Endodermal cell (in vitro differentiated cells): Measurements from ENCODE around the gene LRMDA. TPM values are rescaled to one million over a fixed set of nuclear protein-coding genes. Genes with fewer than 3 reads are reported as not detected.

Source experiments
- DNase-seq: peaks from one replicate; pipeline ENCODE4 v3.0.0-alpha.2; 2017
- H3K27ac ChIP-seq: 2 replicates; pipeline ENCODE4 v1.5.1; 2013; ENCODE audit warnings: mild to moderate bottlenecking, low read depth, low read length, moderate library complexity
- H3K27me3 ChIP-seq: 2 replicates; pipeline ENCODE4 v1.6.1; 2013; ENCODE audit warnings: mild to moderate bottlenecking, low read length, moderate library complexity; ENCODE audit not compliant: insufficient read depth, control insufficient read depth, poor library complexity, severe bottlenecking
- H3K36me3 ChIP-seq: 2 replicates; pipeline ENCODE4 v1.7.0; 2013; ENCODE audit warnings: mild to moderate bottlenecking, low read length, moderate library complexity; ENCODE audit not compliant: control insufficient read depth, insufficient read depth
- H3K4me1 ChIP-seq: one replicate; pipeline ENCODE4 v1.7.0; 2013; ENCODE audit warnings: low read length; ENCODE audit not compliant: control insufficient read depth, insufficient read depth
- H3K4me3 ChIP-seq: 2 replicates; pipeline ENCODE4 v1.5.1; 2013; ENCODE audit warnings: mild to moderate bottlenecking, low read length, moderate library complexity
- H3K9ac ChIP-seq: 2 replicates; pipeline ENCODE4 v1.6.1; 2013; ENCODE audit warnings: mild to moderate bottlenecking, low read length, moderate library complexity; ENCODE audit not compliant: poor library complexity, severe bottlenecking; ENCODE audit errors: extremely low read depth
- H3K9me3 ChIP-seq: 2 replicates; pipeline ENCODE4 v1.6.1; 2013; ENCODE audit warnings: mild to moderate bottlenecking, low read length, moderate library complexity; ENCODE audit not compliant: control insufficient read depth
- H3K27ac Mint-ChIP-seq: 2 replicates; pipeline ENCODE4 v1.8.0; 2020; ENCODE audit warnings: mixed read lengths
- H3K27me3 Mint-ChIP-seq: 2 replicates; pipeline ENCODE4 v1.8.0; 2021; ENCODE audit warnings: mild to moderate bottlenecking, mixed read lengths; ENCODE audit not compliant: insufficient read depth
- H3K36me3 Mint-ChIP-seq: 2 replicates; pipeline ENCODE4 v1.8.0; 2020; ENCODE audit warnings: low read depth, mixed read lengths
- H3K4me1 Mint-ChIP-seq: 2 replicates; pipeline ENCODE4 v1.8.0; 2020; ENCODE audit warnings: mixed read lengths
- H3K4me3 Mint-ChIP-seq: 2 replicates; pipeline ENCODE4 v1.8.0; 2020; ENCODE audit warnings: mild to moderate bottlenecking, moderate library complexity, mixed read lengths
- H3K9me3 Mint-ChIP-seq: 2 replicates; pipeline ENCODE4 v1.8.0; 2020; ENCODE audit warnings: mild to moderate bottlenecking, mixed read lengths
- CTCF ChIP-seq: fragments of 200-600 bp; sonication (generic); conservative IDR thresholded peaks from 2 replicates; pipeline ENCODE4 v1.5.0; 2021; ENCODE audit warnings: antibody characterized with exemption, mild to moderate bottlenecking
- WGBS, 2 experiments: methylation state at CpG; one replicate each; pipeline versions ENCODE4 v1.1.5 to v1.1.7; 2013; ENCODE audit warnings: missing lambda C conversion rate in 2 of 2, mixed read lengths in 1 of 2; ENCODE audit not compliant: insufficient coverage in 1 of 2, insufficient read length in 1 of 2; 5-methylcytosine and 5-hydroxymethylcytosine counted together
- total RNA-seq, 2 donors: library from RNA; stranded (reverse); fragmentation: NEBNext Ultra II Directional in 1 of 2; extraction: Animal tissue kit (Norgen Biotek cat#: 25700) in 1 of 2; gene quantifications; 2 replicates in 1 of 2; 3 replicates in 1 of 2; pipeline ENCODE4 v1.2.1, GENCODE V29; 2021

The LRMDA gene
- total RNA-seq, 2 donors from 2014 or later, result 1.7 to 5.1 TPM

- Histone ChIP-seq H3K9me3 (no peaks in the 10 kb centered on the region), H3K9ac (no peak overlapping the region), H3K4me3 (no peak overlapping the region), H3K36me3 (no peaks in the 10 kb centered on the region), H3K27ac (no peak overlapping the region), H3K4me1 (no peaks in the 10 kb centered on the region), H3K27me3 (no peaks in the 10 kb centered on the region)
- no peak overlapping the region for H3K27ac Mint-ChIP-seq
- DNase-seq, result no peak
- no peaks in the 10 kb centered on the region for H3K4me1 Mint-ChIP-seq
- no peaks in the 10 kb centered on the region for H3K36me3 Mint-ChIP-seq
- WGBS, 2 experiments, result 82% methylated on average over 2 of the region's 2 CpGs; no CpG with 5 or more reads in 1 of the 2 experiments
- no peaks in the 10 kb centered on the region for H3K9me3 Mint-ChIP-seq
- no peak for TF ChIP-seq CTCF
- no peaks in the 10 kb centered on the region for H3K27me3 Mint-ChIP-seq
- H3K4me3 Mint-ChIP-seq, result no peak overlapping the region
Observed at GRCh38 chr10:75679536-75679935, 248.1 kb downstream of the LRMDA start.

GRCh38 chr10:75681334-75681733 lies 249.9 kb downstream of the LRMDA start:
- WGBS, 2 experiments, result 92 to 97% methylated on average over 6 to 7 of the region's 7 CpGs
- H3K9ac ChIP-seq, result no peak overlapping the region
- no peaks in the 10 kb centered on the region for H3K4me1 Mint-ChIP-seq

DNA sequence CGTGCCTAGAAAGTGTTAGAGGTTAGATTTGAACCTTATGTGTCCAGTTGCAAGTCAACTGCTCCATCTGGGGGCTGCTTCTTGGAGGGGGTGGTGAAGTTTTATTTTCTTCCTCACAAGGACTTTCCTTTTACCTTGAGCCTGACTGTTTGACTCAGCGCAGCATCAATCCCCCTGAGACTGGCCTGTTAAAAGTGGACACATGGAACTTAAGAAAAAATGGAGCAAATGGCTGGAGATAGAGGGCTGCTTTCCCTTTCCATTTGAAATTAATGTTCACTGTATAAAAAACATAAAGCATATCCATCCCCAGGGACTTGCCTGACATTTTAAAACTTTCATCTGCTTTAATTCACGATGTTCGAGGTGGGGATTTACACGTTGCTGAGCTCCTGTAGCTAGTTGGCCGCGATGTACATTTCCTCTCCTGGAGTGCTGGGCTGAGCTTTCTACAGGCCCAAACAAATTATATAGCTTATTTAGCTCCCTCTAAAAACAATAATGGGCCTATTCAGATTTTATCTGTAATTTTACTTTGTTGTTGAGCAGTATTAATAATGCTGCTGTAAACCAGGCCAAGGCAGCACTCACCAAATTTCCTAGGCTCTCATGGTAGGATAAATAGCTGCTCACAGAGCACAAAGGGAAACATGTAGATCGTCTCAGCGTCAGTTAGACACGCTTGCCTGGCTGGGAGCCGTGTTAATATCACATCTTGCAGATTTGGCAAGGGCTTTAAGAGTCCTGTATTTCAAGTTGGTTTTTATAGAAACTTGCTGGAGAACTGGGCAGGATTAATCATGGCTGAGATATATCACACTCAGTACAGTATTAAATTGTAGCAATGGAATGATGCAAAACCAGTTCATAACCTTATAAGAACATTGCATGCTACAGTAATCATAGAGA lies 251.5 kb downstream of the LRMDA start:
- H3K4me3 Mint-ChIP-seq, result no peak overlapping the region
- no peak overlapping the region for H3K4me3 ChIP-seq
- H3K9ac ChIP-seq, result no peak overlapping the region
- H3K27me3 Mint-ChIP-seq, result no peaks in the 10 kb centered on the region
- no peaks in the 10 kb centered on the region for H3K4me1 Mint-ChIP-seq
- no peaks in the 10 kb centered on the region for H3K9me3 Mint-ChIP-seq
- no peak overlapping the region for H3K27ac Mint-ChIP-seq
- H3K27me3 ChIP-seq, result no peaks in the 10 kb centered on the region
- H3K36me3 Mint-ChIP-seq, result no peaks in the 10 kb centered on the region
- no peaks in the 10 kb centered on the region for H3K4me1 ChIP-seq
- no peaks in the 10 kb centered on the region for H3K9me3 ChIP-seq
- TF ChIP-seq CTCF, result no peak
- H3K36me3 ChIP-seq, result no peaks in the 10 kb centered on the region
- DNase-seq, result no peak
- WGBS, 2 experiments, result 94 to 98% methylated on average over 11 of the region's 11 CpGs
- no peak overlapping the region for H3K27ac ChIP-seq

More at GRCh38 chr10:75681334-75681733, 249.9 kb downstream of the LRMDA start:
- Mint-ChIP-seq H3K4me3 (no peak overlapping the region), H3K27me3 (no peaks in the 10 kb centered on the region), H3K27ac (no peak overlapping the region), H3K36me3 (no peaks in the 10 kb centered on the region), H3K9me3 (no peaks in the 10 kb centered on the region)
- Histone ChIP-seq H3K36me3 (no peaks in the 10 kb centered on the region), H3K27ac (no peak overlapping the region), H3K9me3 (no peaks in the 10 kb centered on the region), H3K4me3 (no peak overlapping the region), H3K4me1 (no peaks in the 10 kb centered on the region), H3K27me3 (no peaks in the 10 kb centered on the region)
- DNase-seq, result no peak
- no peak for TF ChIP-seq CTCF
